ENCODE measurements around the gene ARMC10.
"Not testable (repeated sequence)": the region's sequence is repeated elsewhere in the genome, so short reads cannot be mapped to it uniquely, and the experiment has no call there.

GRCh38 chr7:103106703-103107070, 31.7 kb downstream of the ARMC10 start:
- TF ChIP-seq CTCF (IDR thresholded peaks at IDR 0.05); POLR2AphosphoS5 (IDR thresholded peaks at IDR 0.05; ENCODE audit: insufficient read depth in 1 of 2, low read depth in 1 of 2): not testable (repeated sequence)
